ENCODE results near the gene ELP1.

DNA sequence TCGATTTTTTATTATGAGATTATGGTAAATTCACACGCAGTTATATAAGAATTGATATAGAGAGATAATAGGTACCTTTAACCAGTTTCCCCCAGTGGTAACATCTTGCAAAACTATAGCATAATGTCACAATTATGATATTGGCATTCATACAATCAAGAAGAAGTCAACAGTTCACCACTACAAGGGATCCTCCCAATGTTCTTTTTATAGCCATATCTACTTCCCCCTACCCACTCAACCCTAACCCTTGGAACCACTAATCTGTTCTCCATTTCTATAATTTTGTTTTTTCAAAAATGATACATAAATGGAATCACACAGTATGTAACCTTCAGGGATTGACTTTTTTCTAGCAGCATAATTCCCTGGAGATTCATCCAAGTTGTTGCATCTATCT, 88.0 kb downstream of the ELP1 start:
- TF ChIP-seq, protein P1, sequence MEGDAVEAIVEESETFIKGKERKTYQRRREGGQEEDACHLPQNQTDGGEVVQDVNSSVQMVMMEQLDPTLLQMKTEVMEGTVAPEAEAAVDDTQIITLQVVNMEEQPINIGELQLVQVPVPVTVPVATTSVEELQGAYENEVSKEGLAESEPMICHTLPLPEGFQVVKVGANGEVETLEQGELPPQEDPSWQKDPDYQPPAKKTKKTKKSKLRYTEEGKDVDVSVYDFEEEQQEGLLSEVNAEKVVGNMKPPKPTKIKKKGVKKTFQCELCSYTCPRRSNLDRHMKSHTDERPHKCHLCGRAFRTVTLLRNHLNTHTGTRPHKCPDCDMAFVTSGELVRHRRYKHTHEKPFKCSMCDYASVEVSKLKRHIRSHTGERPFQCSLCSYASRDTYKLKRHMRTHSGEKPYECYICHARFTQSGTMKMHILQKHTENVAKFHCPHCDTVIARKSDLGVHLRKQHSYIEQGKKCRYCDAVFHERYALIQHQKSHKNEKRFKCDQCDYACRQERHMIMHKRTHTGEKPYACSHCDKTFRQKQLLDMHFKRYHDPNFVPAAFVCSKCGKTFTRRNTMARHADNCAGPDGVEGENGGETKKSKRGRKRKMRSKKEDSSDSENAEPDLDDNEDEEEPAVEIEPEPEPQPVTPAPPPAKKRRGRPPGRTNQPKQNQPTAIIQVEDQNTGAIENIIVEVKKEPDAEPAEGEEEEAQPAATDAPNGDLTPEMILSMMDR (IDR thresholded peaks at IDR 0.05; ENCODE audit: low read length), result no peak
- no peak for TF ChIP-seq EZH2 (IDR thresholded peaks at IDR 0.05; ENCODE audit: borderline replicate concordance, low read length)
